ENCODE data around the gene ZNF385B. TPM values are rescaled to one million over a fixed set of nuclear protein-coding genes. Genes with fewer than 3 reads are reported as not detected.

ZNF385B gene
- total RNA-seq, 3 donors from 2014 or later (not counting 1 experiment from before 2014, with no cell fraction given), result 0.54 TPM; not detected in 2

DNA sequence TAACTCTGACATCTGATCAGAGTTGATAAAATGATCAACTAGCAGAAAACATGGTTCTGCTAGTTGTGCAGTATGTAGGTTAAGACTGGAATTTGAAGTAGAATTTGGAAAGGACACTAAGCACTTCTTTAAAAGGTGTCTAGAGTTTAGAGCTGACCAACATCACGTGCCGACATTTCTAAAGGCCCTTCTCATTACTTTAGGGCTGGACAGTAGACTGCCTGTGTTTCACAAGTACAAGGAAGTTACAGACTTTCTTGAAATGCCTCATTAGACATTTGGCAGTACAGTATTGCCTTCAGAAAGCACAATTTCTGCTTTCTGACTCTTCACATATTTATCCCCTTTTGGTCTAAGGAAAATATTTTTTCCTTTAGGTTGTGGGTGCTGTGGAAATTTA is 255.3 kb downstream of the ZNF385B start:
- Mint-ChIP-seq H3K36me3 (no peaks in the 10 kb centered on the region), H3K27me3 (ENCODE audit: low read depth in 2 of 2) (no peaks in the 10 kb centered on the region), H3K9me3 (peaks cover 2 to 5% of the 10 kb centered on the region in 2 donors), H3K27ac (no peak overlapping the region), H3K4me1 (no peaks in the 10 kb centered on the region), H3K4me3 (no peak overlapping the region)
- 85% methylated on average over 2 of the region's 2 CpGs for WGBS (ENCODE audit: insufficient coverage)
- H3K27ac ChIP-seq (ENCODE audit: low read length), result no peak overlapping the region
- no peaks in the 10 kb centered on the region for H3K9me3 ChIP-seq (ENCODE audit: control insufficient read depth, insufficient read depth, low read length)
- H3K27me3 ChIP-seq (ENCODE audit: control insufficient read depth, insufficient read depth, low read length), result no peaks in the 10 kb centered on the region
- intact Hi-C loops (cut with micrococcal nuclease), result no loop called here
- H3K4me1 ChIP-seq (ENCODE audit: control insufficient read depth, insufficient read depth, low read length), result no peaks in the 10 kb centered on the region
- H3K36me3 ChIP-seq (ENCODE audit: control insufficient read depth, insufficient read depth, low read length), result no peaks in the 10 kb centered on the region
- ATAC-seq (no peak), DNase-seq (no peak)
- no peak overlapping the region for H3K4me3 ChIP-seq (ENCODE audit: low read length)
- TF ChIP-seq, protein P1, sequence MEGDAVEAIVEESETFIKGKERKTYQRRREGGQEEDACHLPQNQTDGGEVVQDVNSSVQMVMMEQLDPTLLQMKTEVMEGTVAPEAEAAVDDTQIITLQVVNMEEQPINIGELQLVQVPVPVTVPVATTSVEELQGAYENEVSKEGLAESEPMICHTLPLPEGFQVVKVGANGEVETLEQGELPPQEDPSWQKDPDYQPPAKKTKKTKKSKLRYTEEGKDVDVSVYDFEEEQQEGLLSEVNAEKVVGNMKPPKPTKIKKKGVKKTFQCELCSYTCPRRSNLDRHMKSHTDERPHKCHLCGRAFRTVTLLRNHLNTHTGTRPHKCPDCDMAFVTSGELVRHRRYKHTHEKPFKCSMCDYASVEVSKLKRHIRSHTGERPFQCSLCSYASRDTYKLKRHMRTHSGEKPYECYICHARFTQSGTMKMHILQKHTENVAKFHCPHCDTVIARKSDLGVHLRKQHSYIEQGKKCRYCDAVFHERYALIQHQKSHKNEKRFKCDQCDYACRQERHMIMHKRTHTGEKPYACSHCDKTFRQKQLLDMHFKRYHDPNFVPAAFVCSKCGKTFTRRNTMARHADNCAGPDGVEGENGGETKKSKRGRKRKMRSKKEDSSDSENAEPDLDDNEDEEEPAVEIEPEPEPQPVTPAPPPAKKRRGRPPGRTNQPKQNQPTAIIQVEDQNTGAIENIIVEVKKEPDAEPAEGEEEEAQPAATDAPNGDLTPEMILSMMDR (IDR thresholded peaks at IDR 0.05), result no peak

GRCh38 chr2:179605341-179605740 is 256.1 kb downstream of the ZNF385B start:
- DNase-seq (no peak), ATAC-seq (no peak)
- TF ChIP-seq, protein P1 (IDR thresholded peaks at IDR 0.05), result no peak
- Mint-ChIP-seq H3K9me3 (peaks cover 2 to 5% of the 10 kb centered on the region in 2 donors), H3K4me1 (no peaks in the 10 kb centered on the region), H3K27me3 (ENCODE audit: low read depth in 2 of 2) (no peaks in the 10 kb centered on the region), H3K36me3 (no peaks in the 10 kb centered on the region), H3K27ac (no peak overlapping the region), H3K4me3 (no peak overlapping the region)
- H3K36me3 ChIP-seq (ENCODE audit: control insufficient read depth, insufficient read depth, low read length), result no peaks in the 10 kb centered on the region
- WGBS (ENCODE audit: insufficient coverage), result 80% methylated on average over 1 of the region's 2 CpGs
- intact Hi-C loops (cut with micrococcal nuclease), result no loop called here
- H3K27ac ChIP-seq (ENCODE audit: low read length), result no peak overlapping the region
- H3K4me3 ChIP-seq (ENCODE audit: low read length), result no peak overlapping the region
- H3K27me3 ChIP-seq (ENCODE audit: control insufficient read depth, insufficient read depth, low read length), result no peaks in the 10 kb centered on the region
- no peaks in the 10 kb centered on the region for H3K9me3 ChIP-seq (ENCODE audit: control insufficient read depth, insufficient read depth, low read length)
- H3K4me1 ChIP-seq (ENCODE audit: control insufficient read depth, insufficient read depth, low read length), result no peaks in the 10 kb centered on the region

GRCh38 chr2:179604598-179604997 is 256.8 kb downstream of the ZNF385B start:
- H3K27me3 ChIP-seq (ENCODE audit: control insufficient read depth, insufficient read depth, low read length), result no peaks in the 10 kb centered on the region
- H3K9me3 ChIP-seq (ENCODE audit: control insufficient read depth, insufficient read depth, low read length), result no peaks in the 10 kb centered on the region
- no peak for DNase-seq
- Mint-ChIP-seq H3K27ac (no peak overlapping the region), H3K4me1 (no peaks in the 10 kb centered on the region), H3K36me3 (no peaks in the 10 kb centered on the region), H3K27me3 (ENCODE audit: low read depth in 2 of 2) (no peaks in the 10 kb centered on the region), H3K4me3 (no peak overlapping the region), H3K9me3 (peaks cover 2 to 5% of the 10 kb centered on the region in 2 donors)
- intact Hi-C loops (cut with micrococcal nuclease), result no loop called here
- no peak overlapping the region for H3K4me3 ChIP-seq (ENCODE audit: low read length)
- H3K4me1 ChIP-seq (ENCODE audit: control insufficient read depth, insufficient read depth, low read length), result no peaks in the 10 kb centered on the region
- ATAC-seq, result no peak
- H3K27ac ChIP-seq (ENCODE audit: low read length), result no peak overlapping the region
- TF ChIP-seq, protein P1 (IDR thresholded peaks at IDR 0.05), result no peak
- no peaks in the 10 kb centered on the region for H3K36me3 ChIP-seq (ENCODE audit: control insufficient read depth, insufficient read depth, low read length)

GRCh38 chr2:179602452-179602851 is 259.0 kb downstream of the ZNF385B start:
- Histone ChIP-seq H3K4me1 (ENCODE audit: control insufficient read depth, insufficient read depth, low read length) (no peaks in the 10 kb centered on the region), H3K36me3 (ENCODE audit: control insufficient read depth, insufficient read depth, low read length) (no peaks in the 10 kb centered on the region), H3K4me3 (ENCODE audit: low read length) (no peak overlapping the region), H3K27ac (ENCODE audit: low read length) (no peak overlapping the region), H3K27me3 (ENCODE audit: control insufficient read depth, insufficient read depth, low read length) (no peaks in the 10 kb centered on the region), H3K9me3 (ENCODE audit: control insufficient read depth, insufficient read depth, low read length) (no peaks in the 10 kb centered on the region)
- DNase-seq (no peak), ATAC-seq (no peak)
- no peak overlapping the region for H3K4me3 Mint-ChIP-seq
- H3K36me3 Mint-ChIP-seq, result no peaks in the 10 kb centered on the region
- H3K27ac Mint-ChIP-seq, result no peak overlapping the region
- H3K9me3 Mint-ChIP-seq, result no peaks in the 10 kb centered on the region
- H3K27me3 Mint-ChIP-seq (ENCODE audit: low read depth in 2 of 2), result no peaks in the 10 kb centered on the region
- TF ChIP-seq, protein P1 (IDR thresholded peaks at IDR 0.05), result no peak
- no peaks in the 10 kb centered on the region for H3K4me1 Mint-ChIP-seq
- 100% methylated on average over 2 of the region's 4 CpGs for WGBS (ENCODE audit: insufficient coverage)
- intact Hi-C loops (cut with micrococcal nuclease), result no loop called here
